OCI-LY1 (cell line): Measurements from ENCODE around the gene TPRX1.

Experiments
- H2AFZ ChIP-seq: fragments of 200-600 bp; sonication (generic), shearing (Covaris generic); 2 replicates; pipeline ENCODE4 v1.6.0; 2014; ENCODE audit warnings: antibody characterized with exemption, mild to moderate bottlenecking, low read length
- H3F3A ChIP-seq: fragments of 200-600 bp; sonication (generic), shearing (Covaris generic); 2 replicates; pipeline ENCODE4 v1.6.0; 2014; ENCODE audit warnings: mild to moderate bottlenecking, antibody characterized with exemption, low read length, moderate library complexity; ENCODE audit not compliant: insufficient read depth
- H3K27ac ChIP-seq: fragments of 200-600 bp; sonication (generic); 2 replicates; pipeline ENCODE4 v1.5.1; 2014; ENCODE audit warnings: low read length, mixed run types, mild to moderate bottlenecking, low read depth; ENCODE audit not compliant: poor library complexity, severe bottlenecking
- H3K27me3 ChIP-seq: fragments of 200-600 bp; sonication (generic); 2 replicates; pipeline ENCODE4 v1.6.0; 2014; ENCODE audit warnings: antibody characterized with exemption, mild to moderate bottlenecking, low read length, moderate library complexity; ENCODE audit not compliant: insufficient read depth
- H3K36me3 ChIP-seq: fragments of 200-600 bp; sonication (generic); 2 replicates; pipeline ENCODE4 v1.6.1; 2014; ENCODE audit warnings: mild to moderate bottlenecking, antibody characterized with exemption, low read length, moderate library complexity, mixed read lengths; ENCODE audit not compliant: insufficient read depth
- H3K4me1 ChIP-seq: fragments of 200-600 bp; sonication (generic); 2 replicates; pipeline ENCODE4 v1.5.1; 2014; ENCODE audit warnings: mild to moderate bottlenecking, low read length, moderate library complexity; ENCODE audit not compliant: insufficient read depth, severe bottlenecking
- H3K4me2 ChIP-seq: fragments of 200-600 bp; sonication (generic), shearing (Covaris generic); 2 replicates; pipeline ENCODE4 v1.6.1; 2014; ENCODE audit warnings: low read length
- H3K4me3 ChIP-seq: fragments of 200-600 bp; sonication (generic); 2 replicates; pipeline ENCODE4 v1.5.1; 2014; ENCODE audit warnings: low read length, low read depth, mild to moderate bottlenecking, mixed read lengths; ENCODE audit not compliant: poor library complexity, severe bottlenecking
- H3K79me2 ChIP-seq: fragments of 200-600 bp; shearing (Covaris generic); 2 replicates; pipeline ENCODE4 v1.6.1; 2016; ENCODE audit warnings: mixed run types, low read length, mixed read lengths; ENCODE audit not compliant: insufficient read depth
- H3K9ac ChIP-seq: fragments of 200-600 bp; sonication (generic), shearing (Covaris generic); 2 replicates; pipeline ENCODE4 v1.6.1; 2014; ENCODE audit warnings: mild to moderate bottlenecking, low read length, mixed read lengths
- H3K9me2 ChIP-seq: fragments of 200-600 bp; sonication (generic), shearing (Covaris generic); 2 replicates; pipeline ENCODE4 v1.6.1; 2014; ENCODE audit warnings: low read depth, mild to moderate bottlenecking, low read length, mixed read lengths
- H3K9me3 ChIP-seq: fragments of 200-600 bp; shearing (Covaris generic); 2 replicates; pipeline ENCODE4 v1.6.1; 2014; ENCODE audit warnings: low read length, mixed read lengths
- H4K20me1 ChIP-seq: fragments of 200-600 bp; sonication (generic), shearing (Covaris generic); 2 replicates; pipeline ENCODE4 v1.6.0; 2016; ENCODE audit warnings: mild to moderate bottlenecking, low read length; ENCODE audit not compliant: insufficient read depth
- CTCF ChIP-seq: fragments of 200-600 bp; sonication (generic), shearing (Covaris generic); IDR thresholded peaks from 2 replicates; pipeline ENCODE4 v1.5.1; 2017; ENCODE audit warnings: mild to moderate bottlenecking, antibody characterized with exemption, low read length, moderate library complexity, mixed read lengths
- EZH2 ChIP-seq: fragments of 200-600 bp; sonication (generic), shearing (Covaris generic); IDR thresholded peaks from 2 replicates; pipeline ENCODE4 v1.8.0; 2017; ENCODE audit warnings: borderline replicate concordance, mixed run types, mild to moderate bottlenecking, antibody characterized with exemption, low read length, moderate library complexity, mixed read lengths

Gene TPRX1

GRCh38 chr19:47839411-47839810, 35.1 kb upstream of the TPRX1 start:
- Histone ChIP-seq H3K27ac (no peak overlapping the region), H3K4me3 (no peak overlapping the region), H3K9me3 (no peaks in the 10 kb centered on the region), H3K9me2 (no peaks in the 10 kb centered on the region), H3F3A (no peaks in the 10 kb centered on the region), H3K4me2 (no peak overlapping the region), H3K9ac (no peak overlapping the region), H3K4me1 (no peaks in the 10 kb centered on the region), H4K20me1 (no peaks in the 10 kb centered on the region), H2AFZ (no peak overlapping the region), H3K79me2 (no peaks in the 10 kb centered on the region), H3K27me3 (no peaks in the 10 kb centered on the region; the same call in 1 of the 2 replicates), H3K36me3 (no peaks in the 10 kb centered on the region)
- no peak for TF ChIP-seq CTCF
- no peak for TF ChIP-seq EZH2

GRCh38 chr19:47836038-47836437, 31.7 kb upstream of the TPRX1 start:
- Histone ChIP-seq H3K4me2 (no peak overlapping the region), H3K27me3 (no peaks in the 10 kb centered on the region), H3K9me3 (no peaks in the 10 kb centered on the region), H3K27ac (no peak overlapping the region), H3K4me3 (no peak overlapping the region), H3K9me2 (no peaks in the 10 kb centered on the region), H3K79me2 (no peaks in the 10 kb centered on the region), H2AFZ (no peak overlapping the region), H4K20me1 (no peaks in the 10 kb centered on the region), H3K36me3 (no peaks in the 10 kb centered on the region), H3K4me1 (no peaks in the 10 kb centered on the region), H3F3A (no peaks in the 10 kb centered on the region), H3K9ac (no peak overlapping the region)
- no peak for TF ChIP-seq EZH2
- TF ChIP-seq CTCF = no peak

- H3K9me3 ChIP-seq = no peaks in the 10 kb centered on the region
Measured at GRCh38 chr19:47832723-47833122, 28.4 kb upstream of the TPRX1 start.

More at GRCh38 chr19:47832723-47833122, 28.4 kb upstream of the TPRX1 start:
- Histone ChIP-seq H3K9ac (no peak overlapping the region), H3K79me2 (no peaks in the 10 kb centered on the region), H3K4me2 (no peak overlapping the region), H4K20me1 (no peaks in the 10 kb centered on the region), H3K4me3 (no peak overlapping the region), H3K27ac (no peak overlapping the region), H3K4me1 (no peaks in the 10 kb centered on the region), H3F3A (no peaks in the 10 kb centered on the region), H3K27me3 (no peaks in the 10 kb centered on the region), H2AFZ (no peak overlapping the region), H3K36me3 (no peaks in the 10 kb centered on the region), H3K9me2 (no peaks in the 10 kb centered on the region)
- TF ChIP-seq CTCF (no peak), EZH2 (no peak)
